HG03196 (cell line): ENCODE measurements around the gene CT47B1.
"Not testable (repeated sequence)": the region's sequence is repeated elsewhere in the genome, so short reads cannot be mapped to it uniquely, and the experiment has no call there.

Experiments used
- ATAC-seq: cut with Tn5 transposase; IDR thresholded peaks from one replicate; pipeline ENCODE4 v1.9.1; 2021; ENCODE audit not compliant: unreplicated experiment

The CT47B1 gene

DNA sequence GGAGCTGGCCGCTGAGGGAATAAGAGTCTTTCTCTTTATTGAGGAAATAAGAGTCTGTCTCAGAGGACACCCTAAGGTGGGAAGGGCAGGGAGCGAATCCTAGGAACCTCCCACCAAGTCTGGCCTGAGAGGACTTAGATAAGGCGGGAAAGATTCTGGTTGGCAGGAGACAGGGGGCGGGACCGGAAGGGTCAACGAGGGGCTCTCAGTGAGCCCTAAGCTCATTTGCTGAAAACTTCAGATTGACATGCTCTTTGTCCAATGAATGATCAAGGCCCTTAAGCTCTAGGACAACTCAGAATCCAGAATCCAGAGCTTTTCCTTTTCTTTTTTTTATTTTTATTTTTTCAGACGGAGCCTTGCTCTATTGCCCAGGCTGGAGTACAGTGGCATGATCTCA lies at the start of gene CT47B1:
TSS of gene CT47B1 (minus strand) at position 101 of the 400 bp plus-strand sequence. CDS start 196 bp downstream, outside the sequence.
- ATAC-seq, result not testable (repeated sequence)

DNA sequence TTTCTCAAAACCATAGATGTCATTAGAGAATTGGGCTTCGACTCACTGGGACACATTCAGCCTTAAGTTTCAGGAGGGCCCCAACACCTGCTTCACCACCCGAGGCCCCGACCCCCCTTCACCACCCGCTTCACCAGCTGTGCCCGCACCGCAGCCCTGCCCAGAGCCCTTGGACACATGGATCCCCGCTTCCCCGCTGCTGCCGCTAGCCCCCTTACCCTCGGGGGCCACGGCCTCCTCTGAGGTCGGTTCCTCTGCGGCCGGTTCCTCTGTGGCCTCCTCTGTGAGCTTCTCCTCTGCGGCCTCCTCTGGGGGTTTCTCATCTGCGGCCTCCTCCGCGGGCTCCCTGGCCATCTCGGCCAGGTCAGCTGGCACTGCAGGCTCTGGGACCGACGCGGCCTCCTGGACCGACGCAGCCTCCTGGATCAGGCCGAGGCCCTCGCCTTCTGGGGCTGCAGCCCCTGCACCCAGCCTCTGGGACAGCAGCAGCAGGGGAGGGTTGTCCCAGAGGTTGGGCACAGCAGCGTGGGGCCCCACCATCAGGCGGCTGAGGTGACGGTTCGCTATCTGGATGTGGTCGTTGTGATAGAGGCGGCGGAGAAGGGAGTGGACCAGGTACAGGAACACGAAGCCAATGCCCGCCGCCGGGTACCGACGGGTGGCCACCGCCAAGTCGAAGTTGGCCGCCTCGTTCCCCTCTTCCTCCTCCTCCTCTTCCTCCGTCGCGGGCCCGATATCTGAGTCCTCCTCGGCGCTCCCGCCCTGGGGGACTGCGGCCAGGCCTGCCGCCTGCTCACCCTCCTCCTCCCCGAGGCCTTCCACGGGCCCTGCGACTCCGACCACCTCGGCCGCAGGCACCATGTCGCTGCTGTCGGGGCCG lies 748 bp downstream of the CT47B1 start:
- no peak for ATAC-seq

DNA sequence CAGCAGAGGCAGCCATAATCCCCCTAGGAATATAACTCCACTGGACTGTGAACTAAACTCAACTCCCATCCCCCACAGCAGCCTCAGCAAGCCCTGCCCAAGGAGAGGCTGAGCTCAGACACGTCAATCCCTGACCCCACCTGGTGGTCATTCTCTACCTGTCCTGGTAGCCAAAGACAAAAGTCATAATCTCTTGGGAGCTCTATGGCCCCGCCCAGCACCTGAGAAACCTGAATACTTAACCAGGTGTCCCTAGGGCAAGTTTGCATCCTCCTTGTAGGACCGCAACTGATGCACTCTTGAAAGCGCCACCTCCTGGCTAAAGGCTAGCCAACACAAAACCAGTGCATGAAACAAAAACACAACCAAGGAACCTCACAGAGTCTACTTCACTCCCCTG lies 18.4 kb downstream of the CT47B1 start:
- no peak for ATAC-seq

DNA sequence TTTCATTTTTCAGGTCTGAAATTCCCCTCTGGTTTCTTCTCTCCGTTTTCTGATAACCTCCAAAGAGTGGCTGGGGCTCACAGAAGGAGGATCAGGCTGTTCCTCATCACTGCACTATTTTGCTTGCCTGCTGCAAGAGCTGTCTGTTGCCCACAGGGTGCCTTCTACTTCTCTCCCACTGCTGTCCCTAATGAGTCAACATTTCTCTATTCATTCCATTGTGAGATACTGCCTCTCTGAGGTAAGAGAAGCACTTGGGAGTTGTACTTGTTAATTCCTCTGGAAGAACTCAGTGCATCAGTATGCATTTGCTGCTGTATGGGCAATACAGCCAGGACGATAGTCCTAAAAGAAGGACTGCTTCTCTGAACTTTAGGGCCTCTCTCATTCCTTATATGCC lies 34.8 kb downstream of the CT47B1 start:
- ATAC-seq, result no peak

DNA sequence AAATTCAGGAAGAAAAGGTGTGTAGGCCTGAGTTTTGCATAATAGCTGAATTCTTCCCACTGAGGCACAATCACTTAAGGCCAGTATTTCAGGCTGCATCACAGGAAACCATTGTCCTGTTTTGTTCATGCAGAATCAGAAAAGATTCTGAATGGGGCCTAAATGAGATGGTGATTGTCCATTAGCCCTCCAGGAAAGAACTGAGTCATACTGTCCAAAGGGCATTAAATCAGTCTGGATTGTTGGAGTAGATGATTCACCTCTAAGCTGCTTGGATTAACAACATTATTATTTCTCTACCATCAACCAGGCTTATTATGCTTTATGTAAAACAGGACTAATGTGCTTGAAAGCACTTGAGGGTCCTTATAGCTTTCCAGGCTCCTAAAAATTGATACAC lies 36.2 kb downstream of the CT47B1 start:
- no peak for ATAC-seq

DNA sequence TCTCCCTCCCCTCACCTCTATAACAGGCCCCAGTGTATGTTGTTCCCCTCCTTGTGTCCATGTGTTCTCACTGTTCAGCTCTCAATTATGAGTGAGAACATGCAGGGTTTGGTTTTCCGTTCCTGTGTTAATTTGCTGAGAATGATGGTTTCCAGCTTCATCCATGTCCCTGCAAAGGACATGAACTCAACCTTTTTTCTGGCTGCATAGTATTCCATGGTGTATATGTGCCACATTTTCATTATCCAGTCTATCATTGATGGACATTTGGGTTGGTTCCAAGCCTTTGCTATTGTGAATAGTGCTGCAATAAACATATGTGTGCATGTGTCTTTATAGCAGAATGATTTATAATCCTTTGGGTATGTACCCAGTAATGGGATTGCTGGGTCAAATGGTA lies 48.5 kb downstream of the CT47B1 start:
- ATAC-seq, result not testable (repeated sequence)

DNA sequence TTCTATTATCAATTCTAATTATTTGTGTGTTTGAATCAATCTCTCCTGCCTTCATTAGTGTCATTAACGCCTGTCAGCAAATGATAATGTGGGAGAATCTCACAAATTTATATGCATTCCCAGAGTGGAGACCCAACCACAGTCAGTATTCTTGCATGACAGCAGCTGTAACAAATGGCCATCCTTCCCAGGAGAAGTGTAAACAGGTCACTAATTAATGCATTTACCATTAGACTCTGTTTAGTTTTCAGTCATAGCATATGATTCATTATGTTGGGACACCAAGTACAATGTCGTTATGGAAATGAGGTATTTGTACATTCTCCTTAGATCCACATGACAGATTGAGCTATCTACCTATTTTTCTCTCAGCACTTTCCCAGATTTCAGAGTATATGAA lies 50.5 kb downstream of the CT47B1 start:
- no peak for ATAC-seq

DNA sequence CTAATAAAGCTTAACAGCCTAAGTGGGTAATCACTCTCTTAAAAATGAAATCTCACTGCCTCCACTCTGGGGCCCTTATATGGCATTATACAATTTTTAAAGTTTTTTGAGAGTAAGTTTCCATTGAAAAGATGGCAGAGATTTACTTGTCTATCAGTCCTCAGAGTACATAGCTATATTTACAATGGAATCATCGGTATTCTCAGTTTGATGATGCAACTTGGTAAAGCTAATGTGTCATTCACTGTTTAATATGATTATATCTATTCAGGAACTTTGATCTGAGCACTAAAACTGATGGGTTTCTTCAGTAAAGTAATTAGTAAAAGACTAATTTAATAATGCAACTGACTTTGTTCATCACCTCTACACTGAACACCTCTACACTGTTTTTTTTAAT lies 51.6 kb downstream of the CT47B1 start:
- ATAC-seq, result no peak

DNA sequence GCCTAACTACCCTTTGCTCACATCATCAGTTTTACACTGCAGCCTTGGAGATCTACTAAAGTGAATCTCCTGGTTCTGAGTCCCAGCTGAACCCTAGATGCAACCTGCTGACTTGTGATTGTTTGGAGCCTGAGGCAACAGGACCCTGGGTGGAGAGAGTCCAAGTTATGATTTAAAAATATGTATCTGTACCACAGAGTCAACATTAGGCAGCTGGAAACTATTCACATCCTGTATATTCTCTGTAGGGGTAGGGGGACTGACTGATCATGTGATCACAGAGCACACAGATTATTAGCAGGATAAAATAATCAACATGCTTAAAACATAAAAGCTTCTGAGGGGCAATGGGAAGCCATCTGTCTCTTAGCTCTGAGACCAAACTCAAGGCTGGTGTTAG lies 52.1 kb downstream of the CT47B1 start:
- ATAC-seq, result no peak
